Neural progenitor cell (in vitro differentiated cells): ENCODE measurements around the gene MYH6.

Experiments used
- EZH2 ChIP-seq: fragments of 200-600 bp; sonication (generic); IDR thresholded peaks from 2 replicates; pipeline ENCODE4 v1.6.1; 2017; ENCODE audit warnings: antibody characterized with exemption, mild to moderate bottlenecking, moderate library complexity
- TF ChIP-seq, protein P1 (sequence below): fragments of 200-600 bp; sonication (generic); IDR thresholded peaks from 2 replicates; pipeline ENCODE4 v1.5.1; 2017; ENCODE audit warnings: antibody characterized with exemption, mild to moderate bottlenecking

DNA sequence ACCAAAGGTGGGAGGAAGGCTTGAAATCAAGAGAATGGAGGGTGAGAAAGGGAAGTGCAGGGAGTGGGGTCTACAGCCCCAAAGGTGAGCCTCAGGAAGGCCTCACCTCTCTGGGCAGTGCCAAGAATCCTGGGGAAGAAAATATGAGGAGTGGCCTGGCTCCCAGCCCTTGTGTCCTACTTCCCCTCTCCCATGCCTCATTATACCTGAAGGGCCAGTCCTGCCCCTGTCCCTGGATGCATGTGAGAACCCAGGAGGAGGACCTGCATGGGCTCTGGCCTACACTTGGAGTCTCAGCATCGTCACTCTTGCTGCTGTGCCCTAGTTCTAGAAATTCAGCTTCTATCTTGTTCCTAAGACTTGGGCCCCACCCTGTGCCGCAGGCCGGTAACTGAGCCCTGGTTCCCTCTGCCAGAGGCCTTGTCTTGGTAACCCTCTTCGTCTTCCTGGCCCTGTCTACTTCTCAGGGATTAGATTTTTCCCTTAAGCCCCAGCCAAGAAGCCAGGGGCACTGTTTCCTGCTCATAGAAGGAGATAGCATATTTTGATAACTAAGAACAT lies 38.3 kb upstream of the MYH6 start:
- TF ChIP-seq EZH2, result no peak
- TF ChIP-seq, protein P1, sequence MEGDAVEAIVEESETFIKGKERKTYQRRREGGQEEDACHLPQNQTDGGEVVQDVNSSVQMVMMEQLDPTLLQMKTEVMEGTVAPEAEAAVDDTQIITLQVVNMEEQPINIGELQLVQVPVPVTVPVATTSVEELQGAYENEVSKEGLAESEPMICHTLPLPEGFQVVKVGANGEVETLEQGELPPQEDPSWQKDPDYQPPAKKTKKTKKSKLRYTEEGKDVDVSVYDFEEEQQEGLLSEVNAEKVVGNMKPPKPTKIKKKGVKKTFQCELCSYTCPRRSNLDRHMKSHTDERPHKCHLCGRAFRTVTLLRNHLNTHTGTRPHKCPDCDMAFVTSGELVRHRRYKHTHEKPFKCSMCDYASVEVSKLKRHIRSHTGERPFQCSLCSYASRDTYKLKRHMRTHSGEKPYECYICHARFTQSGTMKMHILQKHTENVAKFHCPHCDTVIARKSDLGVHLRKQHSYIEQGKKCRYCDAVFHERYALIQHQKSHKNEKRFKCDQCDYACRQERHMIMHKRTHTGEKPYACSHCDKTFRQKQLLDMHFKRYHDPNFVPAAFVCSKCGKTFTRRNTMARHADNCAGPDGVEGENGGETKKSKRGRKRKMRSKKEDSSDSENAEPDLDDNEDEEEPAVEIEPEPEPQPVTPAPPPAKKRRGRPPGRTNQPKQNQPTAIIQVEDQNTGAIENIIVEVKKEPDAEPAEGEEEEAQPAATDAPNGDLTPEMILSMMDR, result no peak
